HG03558 (cell line): Measurements from ENCODE around the gene EMP3.
"Not testable (repeated sequence)": the region's sequence is repeated elsewhere in the genome, so short reads cannot be mapped to it uniquely, and the experiment has no call there.

Experiments
- ATAC-seq: cut with Tn5 transposase; IDR thresholded peaks from one replicate; pipeline ENCODE4 v1.9.1; 2021; ENCODE audit warnings: moderate number of reproducible peaks; ENCODE audit not compliant: unreplicated experiment; ENCODE audit errors: extremely low read depth

Gene EMP3

DNA sequence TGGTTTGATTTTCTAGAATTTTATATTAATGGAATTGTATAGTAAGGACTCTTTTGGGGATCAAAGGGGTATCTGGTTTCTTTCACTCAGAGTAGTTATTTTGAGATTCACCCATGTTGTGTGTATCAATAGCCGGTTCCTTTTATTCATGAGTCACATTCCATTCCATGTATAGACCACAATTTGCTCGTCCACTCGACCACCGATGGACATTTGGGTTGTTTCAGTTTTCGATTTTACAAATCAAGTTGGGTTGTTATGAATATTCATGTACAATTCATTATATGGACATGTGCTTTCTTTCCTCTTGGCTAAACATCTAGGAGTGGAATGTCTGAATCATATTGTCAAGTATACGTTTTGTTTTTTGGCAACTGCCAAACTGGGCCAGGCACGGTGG is 9.6 kb upstream of the EMP3 start:
- no peak for ATAC-seq

DNA sequence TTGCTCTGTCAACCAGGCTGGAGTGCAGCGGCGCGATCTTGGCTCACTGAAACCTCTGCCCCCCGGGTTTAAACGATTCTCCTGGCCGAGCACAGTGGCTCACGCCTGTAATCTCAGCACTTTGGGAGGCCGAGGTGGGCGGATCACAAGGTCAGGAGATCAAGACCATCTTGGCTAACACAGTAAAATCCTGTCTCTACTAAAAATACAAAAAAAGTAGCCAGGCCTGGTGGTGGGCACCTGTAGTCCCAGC is 7.7 kb upstream of the EMP3 start:
- ATAC-seq: not testable (repeated sequence)

DNA sequence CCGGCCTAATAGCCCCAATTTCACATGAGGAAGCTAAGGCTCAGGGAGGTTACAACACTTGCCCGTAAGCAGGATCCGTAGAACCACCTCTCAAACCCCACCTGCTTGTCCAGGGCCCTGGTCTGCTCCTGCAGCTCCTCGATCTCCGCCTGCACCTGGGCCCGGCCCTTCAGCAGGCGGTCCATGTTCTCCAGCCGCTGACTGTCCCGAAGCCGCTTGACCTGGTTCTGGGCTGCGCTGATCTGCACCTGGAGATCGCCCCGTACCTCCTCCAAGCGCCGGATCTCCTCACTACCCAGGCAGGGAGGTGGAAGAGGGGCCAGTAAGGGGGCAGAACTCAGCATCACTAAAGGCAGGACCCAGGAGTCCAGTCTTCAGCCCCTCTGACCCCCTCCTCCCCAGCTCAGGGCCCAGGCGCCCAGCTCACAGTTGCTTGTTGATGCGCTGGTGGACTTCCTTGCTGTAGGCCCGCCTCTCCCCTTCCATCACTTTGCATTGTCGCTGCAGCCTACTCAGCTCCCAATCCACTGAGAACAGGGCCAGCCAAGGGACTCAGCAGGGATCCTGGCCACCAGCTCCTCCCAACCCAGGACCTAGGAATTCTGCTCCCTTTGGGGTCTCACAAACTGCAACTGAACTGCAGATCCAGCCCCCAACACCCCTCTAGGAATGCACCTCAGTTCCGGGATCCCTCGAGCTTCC is 6.9 kb upstream of the EMP3 start:
- no peak for ATAC-seq

DNA sequence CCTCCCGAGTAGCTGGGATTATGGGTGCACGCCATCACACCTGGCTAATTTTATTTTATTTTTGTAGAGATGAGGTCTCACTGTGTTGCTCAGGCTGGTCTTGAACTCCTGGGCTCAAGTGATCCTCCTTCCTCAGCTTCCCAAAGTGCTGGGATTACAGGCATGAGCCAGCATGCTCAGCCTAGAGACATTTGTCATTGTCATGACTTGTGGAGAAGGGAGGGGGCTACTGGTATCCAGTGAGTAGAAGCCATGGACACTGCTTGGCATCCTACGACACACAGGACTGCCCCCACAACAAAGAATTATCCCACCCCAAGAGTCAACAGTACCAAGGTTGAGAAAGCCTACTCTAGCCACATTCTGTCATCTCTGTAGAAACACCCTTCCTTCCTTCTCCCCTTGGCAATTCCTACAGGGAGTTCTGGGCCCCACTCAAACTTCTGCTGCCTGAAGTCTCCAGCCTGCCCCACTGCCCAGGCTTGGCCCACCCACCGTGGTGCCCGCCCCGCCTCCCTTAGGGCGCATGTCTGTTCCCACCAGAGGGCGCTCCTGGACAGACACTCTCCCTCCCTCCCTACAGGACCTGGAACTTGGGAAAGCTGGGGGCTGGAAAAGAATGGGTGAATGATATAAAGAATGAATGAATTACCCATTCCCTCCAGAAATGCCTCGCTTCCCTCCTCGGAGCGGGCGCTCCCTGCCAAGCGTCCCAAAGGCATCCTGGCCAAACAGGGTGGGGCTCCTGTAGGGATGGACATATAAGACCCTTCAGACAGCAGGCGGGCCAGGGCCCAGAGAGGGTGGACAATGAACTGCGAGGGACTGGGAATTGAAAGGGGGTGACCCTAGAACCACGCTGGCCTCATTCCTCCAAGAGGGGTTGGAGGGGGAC is 5.5 kb upstream of the EMP3 start:
- no peak for ATAC-seq

DNA sequence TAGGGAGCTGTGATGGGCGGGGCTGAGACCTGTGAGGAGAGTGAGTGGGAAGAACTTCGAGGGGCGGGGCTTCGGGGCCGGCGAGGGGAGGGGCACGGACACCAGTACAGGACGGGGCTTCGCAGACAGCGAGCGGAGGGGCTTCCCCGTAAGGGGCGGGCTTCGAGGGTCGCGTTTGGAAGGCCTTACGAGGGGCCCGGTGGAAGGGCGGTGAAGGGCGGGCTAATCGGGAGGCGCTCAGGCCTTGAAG is 4.1 kb upstream of the EMP3 start:
- peak; percentile 27 for ATAC-seq

DNA sequence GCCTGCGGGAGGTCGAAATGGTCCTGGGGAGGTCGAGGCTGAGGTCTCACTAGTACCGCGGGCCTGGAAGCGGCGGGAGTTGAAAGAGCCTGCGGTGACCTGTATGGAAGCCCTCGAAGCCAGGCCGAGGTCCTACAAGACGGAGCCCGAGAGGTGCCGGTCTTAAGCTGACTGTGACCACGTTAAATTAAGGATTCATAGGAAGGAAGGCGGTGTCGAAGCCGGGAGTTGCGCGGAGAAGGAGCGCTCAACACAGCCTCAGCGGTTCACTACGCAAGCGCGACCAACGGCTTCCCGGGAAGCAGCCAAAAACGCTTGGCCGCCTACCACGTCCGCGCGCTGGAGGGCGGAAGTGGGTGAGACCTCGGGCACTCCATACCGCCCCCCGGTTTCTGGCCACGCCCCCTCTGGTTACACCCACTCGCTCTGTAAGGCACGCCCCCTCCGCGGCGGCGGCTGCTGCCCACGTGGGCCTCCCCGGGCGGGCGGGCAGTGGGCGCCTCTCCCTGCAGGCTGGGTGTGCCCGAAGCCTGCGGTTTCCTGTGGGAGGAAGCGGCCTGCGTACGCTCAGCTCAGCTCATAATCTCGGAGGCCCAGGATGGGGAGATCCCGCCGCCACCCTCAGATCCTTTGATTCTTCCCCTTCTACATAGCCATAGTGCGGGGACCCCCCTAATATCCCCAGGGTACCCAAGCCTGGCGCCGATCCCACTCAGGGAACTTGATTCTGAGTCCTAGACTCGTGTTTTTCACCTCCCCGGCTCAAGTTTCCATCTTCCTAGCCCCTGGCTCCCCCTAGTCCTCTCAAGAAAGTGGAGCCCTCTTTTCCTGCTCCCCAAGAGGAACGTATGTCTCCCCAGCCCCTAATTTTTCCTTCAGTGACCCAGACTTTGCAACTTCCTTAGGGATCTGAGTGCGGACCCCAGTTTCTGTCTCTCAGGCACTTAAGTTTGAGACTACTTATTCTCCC is 3.4 kb upstream of the EMP3 start:
- ATAC-seq: peak; percentile 33

DNA sequence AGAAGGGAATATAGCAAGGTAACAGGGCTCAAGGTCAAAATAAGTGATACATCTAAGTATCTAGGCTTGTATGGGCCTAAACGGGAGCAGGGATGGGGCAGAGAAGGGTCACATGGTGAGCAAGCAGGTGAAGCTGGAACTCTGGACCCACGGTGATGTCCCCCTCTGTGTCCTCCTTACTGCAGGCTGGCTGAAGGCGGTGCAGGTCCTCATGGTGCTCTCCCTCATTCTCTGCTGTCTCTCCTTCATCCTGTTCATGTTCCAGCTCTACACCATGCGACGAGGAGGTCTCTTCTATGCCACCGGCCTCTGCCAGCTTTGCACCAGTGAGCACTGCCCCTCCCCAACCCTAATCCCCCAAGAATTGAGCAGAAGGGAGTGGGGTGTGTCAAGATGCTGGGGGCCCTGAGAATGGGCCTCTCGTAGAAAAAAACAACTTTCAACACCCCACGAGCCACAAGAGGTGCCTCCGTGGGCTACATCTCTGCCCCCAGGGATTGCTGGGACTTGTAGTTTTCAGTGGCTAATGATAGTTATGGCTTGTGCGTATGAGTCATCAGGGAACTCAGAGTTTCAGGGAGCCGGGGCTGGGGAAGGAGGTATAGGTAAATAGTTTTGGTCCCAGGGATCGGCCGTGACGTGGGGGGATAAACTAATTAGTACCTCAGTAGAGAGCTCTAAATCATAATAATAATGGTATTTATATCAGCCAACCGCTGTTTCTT is 4.0 kb downstream of the EMP3 start:
- no peak for ATAC-seq

DNA sequence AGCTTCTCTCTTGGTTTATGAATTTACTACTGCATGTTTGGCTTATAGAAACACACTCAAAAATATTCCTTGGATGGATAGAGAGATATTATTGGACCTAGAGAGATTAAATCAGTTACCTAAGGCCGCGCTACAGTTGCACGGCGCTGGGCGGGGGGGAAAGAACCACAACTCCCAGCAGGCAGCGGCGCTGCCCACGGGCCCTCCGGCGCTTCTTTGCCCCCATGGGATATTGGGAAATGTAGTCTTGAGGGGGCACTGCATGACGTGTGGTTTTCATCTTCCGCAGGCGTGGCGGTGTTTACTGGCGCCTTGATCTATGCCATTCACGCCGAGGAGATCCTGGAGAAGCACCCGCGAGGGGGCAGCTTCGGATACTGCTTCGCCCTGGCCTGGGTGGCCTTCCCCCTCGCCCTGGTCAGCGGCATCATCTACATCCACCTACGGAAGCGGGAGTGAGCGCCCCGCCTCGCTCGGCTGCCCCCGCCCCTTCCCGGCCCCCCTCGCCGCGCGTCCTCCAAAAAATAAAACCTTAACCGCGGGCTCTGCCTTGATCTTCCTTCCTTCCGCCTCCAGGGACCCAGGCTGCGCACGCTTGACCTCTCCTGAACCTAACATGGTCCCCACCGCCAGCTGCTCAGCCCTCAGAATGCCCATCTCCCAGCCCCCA is 4.8 kb downstream of the EMP3 start:
- ATAC-seq: no peak

DNA sequence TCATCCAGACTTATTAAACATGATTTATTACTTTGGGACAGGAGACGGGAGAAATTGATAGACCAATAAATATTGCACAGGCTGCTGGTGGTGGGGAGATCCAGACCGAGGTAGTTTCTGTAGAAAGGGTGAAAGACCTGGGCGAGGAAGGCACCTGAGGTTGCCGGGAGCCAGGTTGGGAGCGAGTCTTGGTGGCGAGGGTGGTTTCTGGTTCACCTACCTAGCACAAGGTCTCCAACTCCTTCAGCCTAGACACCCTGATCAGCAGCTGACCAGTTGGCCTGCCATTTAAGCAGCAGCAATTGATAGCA is 7.0 kb downstream of the EMP3 start:
- ATAC-seq: no peak

DNA sequence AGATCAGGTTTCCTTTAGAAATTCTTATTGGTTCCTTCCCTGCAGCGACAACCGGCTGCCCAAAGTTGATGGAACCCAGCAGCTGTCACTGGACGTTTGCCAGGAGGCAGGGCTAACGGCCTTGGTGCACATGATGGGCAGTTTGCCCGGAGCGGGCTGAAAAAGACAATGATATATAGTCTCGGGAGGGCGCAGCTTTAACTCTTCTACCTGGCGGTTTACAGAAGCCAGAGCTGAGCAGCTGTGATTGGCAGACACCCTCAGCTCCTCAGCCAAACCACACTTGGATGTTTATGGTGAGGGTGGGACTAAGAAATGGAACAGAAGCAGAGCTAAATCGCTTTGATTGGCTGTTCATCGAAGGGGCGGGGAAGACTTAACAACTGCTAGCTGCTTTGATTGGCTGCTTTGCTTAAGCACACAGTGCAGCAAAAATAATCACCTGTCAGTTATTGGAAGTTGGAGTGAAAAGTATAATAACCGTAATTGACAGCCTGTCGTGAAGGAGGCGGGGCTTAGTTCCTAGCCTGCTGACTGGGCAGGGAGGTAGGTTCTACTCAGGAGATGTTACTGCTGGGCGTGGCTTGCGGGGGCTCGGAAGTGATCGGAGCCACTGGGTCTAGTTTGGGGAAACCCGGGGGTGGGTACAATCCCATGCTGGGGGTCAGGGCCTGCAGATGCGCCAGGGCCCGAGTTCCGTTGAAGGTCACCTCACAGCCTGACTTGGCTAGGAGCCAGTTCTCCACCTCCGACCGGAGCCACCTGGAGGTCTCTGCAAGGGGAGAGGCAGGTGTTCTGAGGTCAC is 7.5 kb downstream of the EMP3 start:
- peak; percentile 50 for ATAC-seq

DNA sequence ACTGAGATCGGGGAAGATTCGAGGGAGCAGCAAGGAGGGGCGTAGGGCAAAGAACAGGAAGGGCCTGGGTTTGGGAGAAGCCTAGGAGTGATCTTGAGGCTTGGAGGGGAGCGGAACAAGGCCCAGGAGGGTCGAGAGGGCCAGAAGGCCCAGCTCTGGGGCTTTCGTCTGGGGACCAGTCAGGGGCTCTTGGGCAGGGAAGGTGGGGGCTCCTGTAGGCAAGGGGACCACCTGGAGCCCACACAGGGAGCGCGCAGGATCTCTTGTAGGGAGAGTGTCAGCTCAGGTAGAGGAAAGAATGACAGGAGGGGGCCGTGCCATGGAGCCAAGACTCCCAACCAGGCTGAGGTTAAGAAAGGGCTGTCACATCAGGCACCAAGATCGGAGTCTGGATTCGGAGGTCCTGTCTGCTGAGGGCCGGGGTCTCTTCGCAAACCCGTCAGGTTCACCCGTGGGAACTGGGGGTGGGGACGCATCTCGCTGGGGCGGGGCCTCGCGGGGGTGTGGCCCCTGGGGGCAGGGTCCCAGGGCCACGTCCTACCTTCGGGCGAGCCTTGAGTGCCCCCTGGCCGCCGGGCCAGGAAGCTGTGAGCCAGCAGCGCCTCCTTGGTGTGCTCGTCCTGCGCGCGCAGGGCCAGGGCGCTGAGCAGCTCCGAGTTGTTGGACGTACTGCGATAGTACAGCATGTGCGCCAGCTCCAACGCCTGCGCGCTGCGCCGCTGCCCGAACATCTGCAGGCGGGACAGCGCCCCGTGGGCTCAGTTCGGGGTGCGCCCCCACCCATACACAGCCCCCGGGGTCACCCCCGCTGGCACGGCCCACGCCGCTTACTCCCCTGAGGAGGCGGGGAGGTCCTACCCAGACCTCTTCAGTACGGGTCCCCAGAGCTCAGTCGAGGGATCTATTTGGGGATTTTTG is 8.4 kb downstream of the EMP3 start:
- ATAC-seq: no peak

DNA sequence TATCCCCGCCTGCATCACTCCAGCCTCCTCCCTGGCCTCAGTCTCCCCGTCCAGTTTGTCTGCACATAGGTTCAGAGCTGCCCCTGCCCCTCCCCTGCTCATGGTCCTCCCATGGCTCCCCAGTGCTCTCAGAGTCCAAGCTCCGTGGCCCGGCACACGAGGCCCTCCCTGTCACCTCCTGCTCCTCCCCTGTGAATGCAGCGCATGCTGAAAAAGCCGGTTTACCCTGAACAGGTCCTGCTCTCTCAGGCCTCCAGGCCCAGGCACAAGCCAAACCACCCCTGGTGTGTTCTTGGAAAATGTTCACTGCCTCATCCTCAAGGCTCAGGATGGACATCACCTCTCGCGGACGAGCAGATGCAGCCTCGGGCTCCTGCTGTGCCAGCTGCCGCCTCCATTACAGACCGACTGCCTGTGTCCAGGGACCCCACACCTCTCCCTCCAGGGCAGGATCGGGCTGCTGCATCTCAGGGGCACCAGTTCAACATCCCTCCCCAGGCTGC is 13.0 kb downstream of the EMP3 start:
- no peak for ATAC-seq

DNA sequence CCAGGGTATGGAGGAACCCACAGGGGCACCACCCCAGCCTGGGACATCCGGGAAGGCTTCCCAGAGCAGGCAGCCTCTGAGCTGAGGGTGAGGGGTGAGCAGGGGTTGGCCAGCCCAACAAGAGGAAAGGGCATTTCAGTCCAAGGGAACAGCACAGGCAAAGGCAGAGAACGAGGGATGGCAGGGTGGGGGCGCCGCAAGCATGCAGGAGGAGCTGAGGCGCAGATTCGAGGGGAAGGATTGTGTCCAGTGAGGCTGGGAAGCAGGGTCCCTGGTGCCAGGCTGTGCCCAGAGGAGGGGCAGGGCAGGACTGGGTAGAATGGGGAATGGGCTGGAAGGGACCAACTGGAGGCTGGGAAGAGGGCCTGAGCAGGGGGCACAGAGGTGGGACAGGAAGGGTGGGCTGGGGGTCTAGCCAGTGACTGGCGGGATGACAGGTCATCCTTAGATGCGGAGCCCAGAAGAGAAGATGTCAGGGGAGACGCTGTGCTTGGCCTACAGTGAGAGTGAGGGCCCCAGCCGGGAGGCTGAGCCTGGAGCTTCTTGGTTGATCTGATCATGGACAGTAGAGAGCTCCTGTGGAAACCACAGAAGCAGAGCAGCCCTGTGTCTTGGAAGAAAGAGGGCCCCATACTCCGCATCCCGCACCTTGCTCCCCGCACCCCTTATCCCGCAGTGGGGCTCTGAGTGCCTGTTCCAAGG is 13.6 kb downstream of the EMP3 start:
- ATAC-seq: no peak

DNA sequence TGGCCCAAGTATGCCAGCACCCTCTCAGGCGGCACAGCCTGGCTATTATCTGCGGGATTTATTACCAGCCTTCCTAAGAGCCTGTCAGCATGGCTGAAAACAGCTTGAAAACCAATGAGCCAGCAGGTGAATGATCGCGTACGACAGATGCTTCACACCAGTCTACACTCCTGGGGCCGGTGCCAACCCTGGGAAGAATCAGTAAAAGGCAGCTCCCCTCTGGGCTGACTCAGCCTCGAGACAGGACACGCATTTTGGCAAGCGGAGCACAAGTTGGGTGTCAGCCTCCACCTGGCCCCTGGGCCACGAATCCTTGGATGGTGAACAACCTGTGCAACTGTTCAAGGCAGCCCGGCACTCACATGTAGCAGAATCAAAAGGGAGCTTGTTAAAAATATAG is 15.6 kb downstream of the EMP3 start:
- no peak for ATAC-seq

DNA sequence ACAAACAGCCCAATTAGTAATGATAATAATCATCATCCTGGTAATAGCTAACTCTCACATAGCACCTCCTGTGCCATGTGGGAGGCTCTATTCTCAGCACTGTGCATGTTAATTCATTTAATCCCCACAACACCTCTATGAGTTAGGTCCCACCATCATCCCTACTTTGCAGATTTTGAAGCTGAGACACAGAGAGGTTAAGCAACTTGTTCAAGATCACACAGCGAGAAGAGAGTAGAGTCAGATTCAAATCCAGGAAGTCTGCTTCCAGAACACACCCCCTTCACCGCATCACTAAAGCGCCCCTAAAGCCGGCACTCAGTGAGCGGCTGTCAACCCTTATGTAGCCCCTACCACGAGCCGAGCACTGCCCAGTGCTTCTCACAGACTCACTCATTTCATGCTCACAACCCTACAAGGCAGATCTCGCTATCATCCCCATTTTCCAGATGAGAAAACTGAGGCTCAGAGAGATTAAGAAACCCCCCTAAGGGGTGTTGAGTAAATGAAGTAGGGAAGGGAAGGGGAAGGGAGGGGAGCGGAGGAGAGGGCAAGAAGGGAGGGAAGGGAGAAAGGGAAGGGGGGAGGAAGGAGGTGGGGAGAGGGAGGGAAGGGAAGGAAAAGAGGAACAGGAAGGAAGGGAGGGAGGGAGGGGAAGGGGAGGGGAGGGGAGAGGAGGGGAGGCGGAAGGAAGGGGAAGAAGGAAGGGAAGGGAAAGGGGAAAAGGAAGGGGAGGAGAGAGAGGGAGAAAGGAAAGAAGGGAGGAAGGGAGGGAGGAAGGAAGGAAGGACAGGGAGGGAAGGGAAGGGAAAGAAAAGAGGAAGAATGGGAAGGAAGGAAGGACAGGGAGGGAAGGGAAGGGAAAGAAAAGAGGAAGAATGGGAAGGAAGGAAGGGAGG is 16.4 kb downstream of the EMP3 start:
- no peak for ATAC-seq

DNA sequence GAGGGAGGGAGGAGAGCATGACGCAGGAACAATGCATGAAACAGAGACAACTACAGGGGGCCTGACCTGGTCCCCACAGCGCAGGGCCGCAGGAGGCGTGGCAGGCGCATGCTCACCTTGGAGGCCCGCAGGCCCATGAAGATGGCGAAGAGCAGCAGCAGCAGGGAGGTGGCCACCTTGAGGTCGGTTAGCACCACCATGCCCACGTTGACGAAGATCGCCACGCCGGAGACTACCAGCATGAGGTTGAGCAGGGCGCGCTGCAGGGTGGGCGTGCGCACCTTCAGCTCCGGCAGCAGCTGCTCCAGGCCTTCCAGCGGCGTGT is 17.0 kb downstream of the EMP3 start:
- no peak for ATAC-seq
